ENCODE data around the gene SGCD.

SGCD gene

DNA sequence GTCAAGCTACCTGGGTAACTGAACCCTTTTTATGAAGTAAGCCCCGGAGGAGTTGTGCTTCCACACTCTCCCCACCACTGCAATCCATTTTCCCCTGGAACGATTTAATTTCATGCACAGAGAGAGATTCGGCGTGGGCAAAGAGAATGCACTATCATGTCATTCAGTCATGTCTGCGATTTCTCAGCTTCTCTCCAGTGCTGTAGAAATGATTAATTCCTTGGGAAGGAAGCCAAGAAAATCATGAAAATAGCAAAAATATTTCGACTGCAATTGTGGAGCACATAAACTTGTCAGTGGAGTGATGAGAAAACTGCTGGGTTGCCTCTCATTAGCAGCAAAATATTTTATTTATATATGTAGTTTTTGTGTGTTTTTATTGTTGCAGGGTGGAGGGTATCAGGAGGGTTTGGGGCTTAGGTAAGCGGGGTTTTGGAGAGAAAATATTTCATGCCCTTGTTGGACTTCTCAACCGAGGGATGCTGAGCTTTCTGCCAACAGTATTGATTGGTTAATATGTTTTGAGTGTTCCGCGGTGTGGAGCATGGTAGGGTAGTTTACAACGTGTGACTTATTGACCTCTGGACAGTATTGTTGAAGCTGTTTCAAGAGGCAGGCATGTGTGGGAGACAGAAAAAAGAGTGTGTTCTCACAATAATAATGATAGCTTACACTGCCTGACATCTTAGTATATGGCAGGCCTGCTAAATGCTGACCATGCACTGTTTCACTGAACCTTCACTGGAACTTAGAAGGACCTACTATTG lies 69.3 kb downstream of the SGCD start:
- DNase-seq (ENCODE audit: extremely low spot score, insufficient read length, low read depth) (no peak), FAIRE-seq (no peak)

DNA sequence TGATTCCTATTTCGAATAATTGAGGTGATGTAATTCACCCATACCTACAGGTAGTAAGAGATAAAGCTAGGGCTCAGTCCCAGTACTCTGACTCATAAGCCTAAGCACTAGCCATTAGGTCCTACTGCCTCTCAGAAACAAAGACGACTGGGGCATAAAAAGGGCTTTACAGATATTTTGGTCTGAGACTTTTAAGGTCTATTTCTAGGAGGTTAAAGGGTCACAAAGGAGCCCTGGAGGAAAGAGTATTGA lies 69.8 kb downstream of the SGCD start:
- FAIRE-seq, result no peak
- no peak for DNase-seq (ENCODE audit: extremely low spot score, insufficient read length, low read depth)

DNA sequence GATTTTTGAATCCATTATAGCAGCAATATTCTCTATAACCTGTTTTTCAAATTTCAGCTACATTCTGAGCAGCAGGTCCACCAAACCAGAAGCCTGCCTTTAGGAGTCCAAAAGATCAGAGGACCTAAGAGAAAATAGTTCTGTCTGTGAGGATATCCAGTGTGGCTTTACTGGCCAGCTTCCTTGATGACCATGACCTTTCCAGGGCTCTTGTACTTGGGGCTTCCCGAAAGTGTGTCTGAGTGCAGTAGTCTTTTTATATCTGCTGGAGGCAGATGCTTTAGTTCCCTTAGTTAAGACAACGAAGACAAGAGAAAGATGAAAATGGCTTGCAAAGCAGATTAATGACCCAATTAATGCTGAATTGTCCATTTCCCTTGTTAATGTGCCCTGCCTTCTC lies 72.4 kb downstream of the SGCD start:
- no peak for FAIRE-seq
- no peak for DNase-seq (ENCODE audit: extremely low spot score, insufficient read length, low read depth)

DNA sequence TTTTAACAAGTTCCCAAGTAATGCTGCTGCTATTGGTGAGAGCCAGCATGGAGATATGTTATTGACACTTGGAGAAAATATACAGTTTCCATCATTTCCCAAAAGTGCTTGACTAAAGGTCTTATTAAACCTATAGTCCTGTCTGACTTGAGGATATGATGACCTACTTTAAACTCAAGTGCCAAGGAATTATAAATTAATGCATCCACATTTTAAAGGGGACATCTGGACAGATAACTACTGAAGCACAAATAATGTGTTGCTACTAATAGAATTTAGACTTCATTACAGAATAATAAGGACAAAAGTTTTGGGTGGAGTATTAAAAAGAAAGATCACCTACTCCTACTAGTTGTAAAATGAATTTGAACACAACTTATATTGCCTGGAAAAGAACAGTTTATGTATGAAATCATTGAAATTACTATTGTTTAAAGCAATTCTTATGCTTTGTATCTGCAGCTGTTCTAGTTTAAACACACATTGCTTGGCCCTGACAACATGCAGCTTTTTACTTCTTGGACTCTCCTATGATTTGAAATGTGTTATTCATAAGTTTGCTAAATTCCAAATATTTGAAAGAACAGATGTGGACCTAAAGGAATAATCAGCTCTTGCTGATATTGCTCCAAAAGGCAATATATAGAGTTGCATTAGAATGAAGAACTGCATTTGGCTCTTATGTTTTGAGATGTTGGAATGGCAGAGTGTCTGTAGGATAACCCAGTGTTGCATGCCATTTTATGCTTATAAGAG lies 73.4 kb downstream of the SGCD start:
- no peak for DNase-seq (ENCODE audit: extremely low spot score, insufficient read length, low read depth)
- FAIRE-seq, result no peak

DNA sequence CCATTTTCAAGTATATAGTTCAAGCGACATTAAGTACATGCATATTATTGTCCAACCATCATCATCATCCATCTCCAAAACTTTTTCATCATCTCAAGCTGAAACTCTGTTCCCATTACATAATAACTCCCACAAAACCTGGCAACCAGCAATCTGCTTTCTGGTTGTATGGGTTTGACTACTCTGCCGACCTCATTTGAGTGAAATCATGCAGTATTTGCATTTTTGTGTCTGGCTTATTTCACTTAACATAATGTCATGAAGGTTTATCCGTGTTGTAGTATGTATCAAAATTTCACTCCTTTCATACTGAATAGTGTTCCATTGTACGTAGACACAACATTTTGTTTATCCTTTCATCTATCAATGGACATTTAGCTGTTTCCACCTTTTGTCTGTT lies 74.8 kb downstream of the SGCD start:
- no peak for DNase-seq (ENCODE audit: extremely low spot score, insufficient read length, low read depth)
- peak; percentile 21 for FAIRE-seq

DNA sequence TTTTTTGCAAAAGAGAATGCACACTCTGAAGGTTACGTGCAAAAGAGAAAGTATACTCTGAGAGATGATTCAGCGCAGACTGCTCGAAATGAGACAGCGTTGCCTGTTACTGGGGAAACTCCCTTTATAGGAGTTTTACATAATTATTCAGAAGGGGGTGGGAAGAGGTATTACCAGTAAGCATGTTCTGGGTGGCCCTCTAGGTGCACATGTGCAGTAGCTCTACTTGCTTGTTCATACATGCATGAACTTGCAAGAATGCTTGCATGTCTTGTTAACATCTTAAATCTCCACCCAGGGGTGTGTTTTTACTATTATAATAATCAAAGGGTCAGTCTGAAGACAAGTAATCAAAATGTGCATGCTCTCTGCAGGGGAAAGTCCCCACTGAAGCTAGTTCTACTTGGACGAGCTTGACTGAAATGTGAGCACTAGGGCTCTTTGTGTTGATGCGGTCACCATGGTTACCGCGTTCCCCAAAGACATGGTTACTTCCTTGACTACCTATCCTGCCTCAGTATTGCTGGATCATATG lies 75.5 kb downstream of the SGCD start:
- peak; percentile 55 for DNase-seq (ENCODE audit: extremely low spot score, insufficient read length, low read depth)
- FAIRE-seq, result peak; percentile 93

DNA sequence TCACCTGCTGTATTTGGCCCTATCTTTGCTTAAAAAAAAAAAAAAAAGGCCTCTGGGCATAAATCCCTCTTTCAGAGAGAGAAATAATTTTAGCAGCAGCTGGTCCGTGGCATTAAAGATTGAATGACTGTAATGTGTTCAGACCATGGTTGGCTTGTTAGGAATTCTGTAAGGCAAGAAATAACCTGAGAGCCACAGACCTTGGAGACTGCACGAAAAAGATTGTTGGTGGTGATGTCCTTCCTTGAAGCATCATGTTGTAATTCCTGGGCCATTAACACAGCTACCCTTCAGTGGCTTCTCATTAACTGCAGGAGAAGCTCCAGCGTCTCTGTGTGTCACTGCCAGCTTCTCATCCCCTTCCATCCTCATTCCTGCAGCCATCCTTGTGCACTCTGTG lies 79.0 kb downstream of the SGCD start:
- DNase-seq (ENCODE audit: extremely low spot score, insufficient read length, low read depth) (no peak), FAIRE-seq (no peak)

DNA sequence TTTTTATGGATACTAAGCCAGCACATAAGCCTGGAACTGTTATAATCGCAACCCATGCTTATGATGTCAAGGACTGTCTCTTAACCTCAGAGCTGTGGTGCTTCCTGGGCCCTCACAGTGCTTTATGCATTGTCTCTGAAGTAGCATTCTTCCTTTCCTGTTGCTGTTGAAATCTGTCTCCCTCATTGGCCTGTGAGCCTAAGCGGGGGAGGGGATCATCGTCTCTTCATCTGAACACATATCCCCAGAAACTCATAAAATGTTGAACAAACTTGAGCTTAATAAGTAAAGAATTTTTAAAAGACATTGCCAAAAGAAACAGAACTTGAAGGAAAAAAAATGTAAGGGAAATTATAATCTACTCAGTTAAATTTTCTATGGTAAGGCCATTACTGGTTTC lies 80.3 kb downstream of the SGCD start:
- FAIRE-seq (no peak), DNase-seq (ENCODE audit: extremely low spot score, insufficient read length, low read depth) (no peak)

DNA sequence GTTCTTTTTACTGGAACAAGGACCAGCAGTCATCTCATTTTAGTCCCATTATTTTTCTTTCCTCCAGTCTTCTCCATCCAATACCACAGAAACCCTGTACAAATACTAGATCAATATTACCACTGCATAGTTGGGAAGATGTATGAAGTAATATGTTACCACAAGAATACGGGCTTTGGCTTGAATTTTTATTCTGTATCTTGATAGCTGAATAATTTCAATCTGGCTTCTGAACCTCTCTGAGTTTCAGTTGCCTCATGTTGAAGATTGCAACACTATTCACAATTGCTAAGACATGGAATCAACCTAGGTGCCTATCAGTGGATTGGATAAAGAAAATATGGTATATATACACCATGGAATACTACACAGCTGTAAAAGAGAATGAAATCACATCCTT lies 82.9 kb downstream of the SGCD start:
- no peak for FAIRE-seq
- DNase-seq (ENCODE audit: extremely low spot score, insufficient read length, low read depth), result no peak

DNA sequence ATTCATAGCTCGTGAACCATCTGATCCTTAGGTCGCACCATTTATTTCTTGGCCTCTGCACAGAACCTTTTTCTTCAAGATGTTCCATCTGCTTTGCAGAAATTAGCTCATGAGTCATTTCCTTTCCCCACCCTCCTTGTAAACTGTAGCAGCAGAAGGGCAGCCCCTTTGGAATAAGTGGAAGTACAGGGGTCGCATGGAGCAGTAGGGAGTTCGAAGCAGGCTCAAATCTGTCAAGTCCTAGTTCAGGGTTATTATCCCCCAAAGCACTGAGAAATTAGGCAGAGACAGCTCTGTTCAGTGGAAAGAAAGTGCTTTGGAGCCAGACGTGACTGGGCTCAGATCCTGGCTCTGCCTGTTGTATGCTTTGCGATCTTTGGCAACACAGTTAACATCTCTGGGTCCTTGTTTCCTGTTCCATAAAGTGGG lies 84.2 kb downstream of the SGCD start:
- DNase-seq (ENCODE audit: extremely low spot score, insufficient read length, low read depth), result no peak
- no peak for FAIRE-seq

DNA sequence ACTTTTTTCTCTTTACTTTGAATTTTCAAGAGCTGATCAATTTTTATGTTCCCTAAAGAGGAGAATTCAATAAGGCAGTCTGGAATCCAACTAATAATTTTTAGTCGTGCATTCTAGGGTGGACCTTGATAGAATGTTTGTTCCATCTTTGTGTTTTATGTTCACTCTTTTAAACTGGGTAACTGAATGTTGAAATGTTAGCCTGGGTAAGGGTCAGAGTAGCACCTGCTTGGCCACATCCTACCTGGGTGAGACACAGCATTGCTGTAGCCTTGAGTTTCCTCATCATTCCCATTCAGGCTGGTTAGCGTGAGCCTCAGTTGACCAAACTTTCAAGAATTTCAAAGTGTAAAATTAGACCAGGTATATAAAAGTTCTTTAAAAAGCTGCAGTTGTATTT lies 85.0 kb downstream of the SGCD start:
- DNase-seq (ENCODE audit: extremely low spot score, insufficient read length, low read depth) (no peak), FAIRE-seq (no peak)

DNA sequence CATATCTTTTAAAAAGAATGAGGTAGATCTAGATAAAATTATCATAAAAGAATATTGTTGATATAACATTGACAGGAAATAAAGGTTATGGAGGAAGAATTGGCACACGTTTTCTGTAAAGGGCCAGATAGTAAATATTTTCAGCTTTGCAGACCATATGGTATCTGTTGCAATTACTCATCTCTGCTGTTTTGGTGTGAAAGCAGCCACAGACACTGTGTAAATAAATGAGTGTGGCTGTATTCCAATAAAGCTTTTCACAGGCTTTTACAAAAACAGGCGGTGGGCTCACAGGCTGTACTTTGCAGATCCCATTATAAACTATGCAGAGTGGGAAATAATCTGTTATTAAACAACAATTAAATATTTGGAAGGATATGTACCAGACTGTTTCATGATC lies 87.4 kb downstream of the SGCD start:
- FAIRE-seq, result no peak
- DNase-seq (ENCODE audit: extremely low spot score, insufficient read length, low read depth), result no peak

DNA sequence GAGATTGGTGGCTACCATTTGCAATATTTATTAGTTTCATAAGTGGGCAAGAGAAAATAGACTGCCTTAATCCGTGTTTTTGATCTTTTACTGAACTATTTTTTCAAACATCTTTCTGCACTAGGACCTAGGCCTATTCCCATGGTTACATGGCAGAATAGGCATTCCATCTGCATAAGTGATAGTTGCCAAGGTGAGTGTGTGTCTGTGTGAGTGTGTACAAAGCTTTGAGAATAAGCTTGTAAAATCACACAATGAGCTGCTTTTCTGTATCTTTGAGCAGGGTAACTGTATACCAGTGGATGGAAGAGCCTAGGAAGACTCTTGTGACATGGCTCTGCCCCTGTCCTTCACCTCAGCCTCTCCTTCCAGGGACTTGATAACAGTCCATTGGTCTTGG lies 92.7 kb downstream of the SGCD start:
- no peak for DNase-seq (ENCODE audit: extremely low spot score, insufficient read length, low read depth)
- FAIRE-seq, result no peak

DNA sequence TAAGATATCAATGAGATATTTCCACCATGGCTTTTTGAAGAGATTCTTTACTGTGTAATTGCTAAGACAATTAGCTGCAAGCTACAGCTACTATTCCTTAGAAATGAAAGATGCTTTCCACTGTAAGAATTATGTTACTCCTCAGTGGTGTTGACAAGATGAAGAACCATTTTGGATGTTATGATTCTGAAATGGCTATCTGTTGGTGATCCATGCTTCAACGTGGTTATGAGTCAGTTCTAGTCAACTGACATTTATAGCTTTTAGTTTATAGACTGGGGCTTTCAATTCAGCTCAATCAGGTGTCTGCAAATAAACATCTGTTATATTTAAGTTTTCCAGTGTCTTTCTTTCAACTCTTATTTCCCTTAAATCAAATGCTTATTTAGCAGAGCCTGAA lies 93.7 kb downstream of the SGCD start:
- DNase-seq (ENCODE audit: extremely low spot score, insufficient read length, low read depth), result no peak
- no peak for FAIRE-seq

DNA sequence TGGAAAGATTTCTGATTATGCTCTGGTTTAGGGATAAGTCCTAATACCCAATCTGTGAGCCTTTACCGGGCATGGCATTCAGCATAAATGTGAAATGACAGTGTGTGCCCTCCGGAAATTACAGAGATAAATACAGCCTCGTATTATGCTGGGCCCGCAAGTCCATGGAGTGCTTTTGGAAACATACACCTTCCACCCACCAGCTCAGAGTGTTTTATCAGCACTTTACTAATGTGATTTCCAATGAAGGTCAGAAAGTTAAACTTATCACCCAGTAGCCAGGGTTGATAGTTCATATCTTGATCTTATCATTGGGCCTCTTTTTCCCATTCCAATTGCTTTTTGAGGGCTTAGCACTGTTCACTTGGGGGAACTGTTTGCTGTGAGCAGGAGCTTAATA lies 94.8 kb downstream of the SGCD start:
- no peak for DNase-seq (ENCODE audit: extremely low spot score, insufficient read length, low read depth)
- no peak for FAIRE-seq

DNA sequence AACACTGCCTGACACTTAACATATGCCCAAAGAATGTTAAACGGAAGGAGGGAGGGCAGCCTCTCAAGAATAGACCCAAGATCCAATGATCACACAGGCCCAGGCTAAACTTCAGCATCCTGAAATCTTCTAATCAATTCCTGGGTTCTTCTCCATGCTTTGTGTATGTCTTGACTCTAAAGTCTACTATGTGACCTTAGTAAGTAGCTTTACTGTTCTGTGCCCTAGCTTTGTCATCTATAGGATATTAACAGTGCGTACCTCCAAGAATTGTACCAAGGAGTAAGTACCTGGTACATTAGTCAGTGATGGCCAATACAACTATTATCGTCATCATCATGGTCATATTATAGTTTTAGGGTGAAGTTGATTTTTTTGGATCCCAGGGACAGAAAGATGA lies 96.6 kb downstream of the SGCD start:
- FAIRE-seq, result no peak
- no peak for DNase-seq (ENCODE audit: extremely low spot score, insufficient read length, low read depth)

DNA sequence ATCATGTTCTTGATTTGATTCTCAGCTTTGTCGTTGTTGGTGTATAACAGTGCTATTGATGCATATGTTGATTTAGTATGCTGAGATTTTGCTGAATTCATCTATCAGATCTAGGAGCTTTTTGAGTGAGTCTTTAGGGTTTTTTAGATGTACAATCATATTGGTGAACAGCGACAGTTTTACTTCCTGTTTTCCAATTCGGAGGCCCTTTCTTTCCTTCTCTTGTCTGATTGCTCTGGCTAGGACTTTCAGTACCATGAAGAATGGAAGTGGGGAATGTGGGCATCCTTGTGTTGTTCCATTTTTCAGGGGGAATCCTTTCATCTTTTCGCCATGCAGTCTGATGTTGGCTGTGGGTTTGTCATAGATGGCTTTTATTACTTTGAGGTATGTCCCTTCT lies 100.4 kb downstream of the SGCD start:
- FAIRE-seq (no peak), DNase-seq (ENCODE audit: extremely low spot score, insufficient read length, low read depth) (no peak)

DNA sequence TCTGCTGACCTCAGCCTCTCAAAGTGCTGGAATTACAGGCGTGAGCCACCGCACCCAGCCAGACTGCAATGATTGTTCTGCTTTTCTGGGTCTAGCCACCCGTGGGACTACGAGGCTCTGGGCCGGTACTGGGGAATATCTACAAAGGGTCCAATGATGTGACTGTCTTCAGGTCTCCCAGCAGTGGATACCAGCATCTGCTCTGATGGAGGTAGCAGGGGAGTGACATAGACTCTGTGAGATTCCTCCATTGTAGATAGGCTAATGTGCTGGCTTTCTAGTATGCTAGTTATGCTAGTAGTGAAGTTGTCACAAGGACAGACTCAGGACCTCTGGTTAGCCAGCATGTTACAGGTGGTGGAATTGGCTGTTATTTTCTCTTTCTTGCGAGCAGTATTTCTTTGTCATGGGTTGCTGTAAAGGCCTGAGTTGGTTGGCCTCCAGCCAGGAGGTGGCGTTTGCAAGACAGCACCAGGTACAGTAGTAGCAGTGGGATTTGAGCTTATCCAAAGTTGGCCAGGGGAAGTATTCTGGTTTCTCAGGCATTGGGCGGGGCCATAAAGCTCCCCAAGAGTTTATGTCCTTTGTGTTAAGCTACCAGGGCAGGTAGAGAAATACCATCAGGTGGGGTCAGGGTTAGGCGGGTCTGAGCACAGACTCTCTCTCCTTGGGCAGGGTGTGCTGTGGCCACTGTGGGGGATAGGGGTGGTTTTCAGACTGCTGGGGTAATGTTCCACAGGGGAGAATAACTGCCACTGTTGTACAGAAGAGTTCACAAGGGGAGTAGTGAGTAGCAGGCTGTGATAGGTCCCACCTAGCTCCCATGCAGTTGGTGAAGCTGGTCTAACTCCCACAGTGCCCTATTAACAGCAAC lies 105.2 kb downstream of the SGCD start:
- no peak for DNase-seq (ENCODE audit: extremely low spot score, insufficient read length, low read depth)
- FAIRE-seq, result no peak

DNA sequence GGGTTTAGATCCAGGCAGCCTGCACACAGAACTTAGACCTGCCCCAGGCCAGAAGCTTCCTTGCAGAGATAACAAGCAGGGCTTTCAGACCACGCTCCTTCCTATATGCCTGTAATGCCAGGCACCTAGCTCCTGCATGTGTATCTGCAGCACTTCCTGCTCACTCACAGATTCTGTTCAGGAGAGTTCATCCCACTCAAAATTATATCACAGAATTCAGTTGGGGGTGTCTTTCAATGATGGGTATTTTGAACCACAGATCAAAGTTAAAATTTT lies 105.8 kb downstream of the SGCD start:
- no peak for DNase-seq (ENCODE audit: extremely low spot score, insufficient read length, low read depth)
- no peak for FAIRE-seq

DNA sequence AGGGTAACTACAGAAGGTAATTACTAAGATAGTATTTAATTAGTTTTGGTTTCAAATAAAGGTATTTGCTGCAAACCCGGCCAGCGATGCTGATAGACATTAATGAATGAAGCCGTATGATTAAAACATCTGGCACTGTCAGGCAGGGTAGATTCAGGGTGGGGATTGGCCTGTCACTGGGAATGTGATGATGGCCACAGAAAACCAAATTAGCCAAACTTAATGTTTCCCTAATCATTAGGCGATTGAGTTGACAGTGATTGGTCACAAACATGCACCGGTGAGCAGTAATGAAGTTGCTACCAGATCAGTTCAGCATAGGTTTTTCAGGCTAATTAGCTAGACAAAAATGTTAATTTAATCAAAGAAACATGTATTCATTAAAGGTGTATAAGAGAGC lies 107.5 kb downstream of the SGCD start:
- FAIRE-seq, result no peak
- DNase-seq (ENCODE audit: extremely low spot score, insufficient read length, low read depth), result no peak

DNA sequence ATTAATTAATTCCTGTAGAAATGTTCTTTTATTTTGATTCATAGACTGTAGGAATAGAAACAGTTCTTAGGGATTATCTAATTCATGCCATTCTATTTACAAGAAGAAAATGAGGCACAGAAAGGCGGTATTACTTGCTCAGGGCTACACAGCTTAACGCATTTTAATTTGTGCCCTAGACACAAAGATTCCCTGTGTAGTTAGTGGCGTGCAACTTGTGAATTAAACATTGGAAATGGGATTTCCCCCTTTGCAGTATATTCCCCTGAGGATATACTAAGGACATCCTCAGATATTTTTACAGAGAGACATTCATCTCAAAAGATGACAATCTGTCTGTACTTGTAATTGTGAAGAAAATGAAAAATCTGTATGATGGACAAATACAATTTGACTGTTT lies 108.1 kb downstream of the SGCD start:
- FAIRE-seq, result no peak

More for the DNA sequence above, 108.1 kb downstream of the SGCD start:
- DNase-seq (ENCODE audit: extremely low spot score, insufficient read length, low read depth), result no peak
